WERI-Rb-1 (cell line): ENCODE measurements around the gene AGO4.

ENCODE experiments used
- DNase-seq: peaks from one replicate; pipeline ENCODE4 v3.0.0-alpha.2; 2020
- H3K27ac ChIP-seq: fragments of 250-450 bp; sonication (Bioruptor Pico); 2 replicates; pipeline ENCODE4 v1.5.1; 2020; ENCODE audit warnings: mild to moderate bottlenecking, moderate library complexity
- H3K27me3 ChIP-seq: fragments of 250-450 bp; sonication (Bioruptor Pico); 2 replicates; pipeline ENCODE4 v1.5.1; 2021; ENCODE audit warnings: mild to moderate bottlenecking, low read depth, moderate library complexity; ENCODE audit not compliant: insufficient read depth, severe bottlenecking
- H3K36me3 ChIP-seq: fragments of 250-450 bp; sonication (Bioruptor Pico); 2 replicates; pipeline ENCODE4 v1.5.1; 2020; ENCODE audit warnings: mild to moderate bottlenecking, moderate library complexity
- H3K4me3 ChIP-seq: 2 replicates; pipeline ENCODE4 v1.5.1; 2011; ENCODE audit warnings: low read depth, mild to moderate bottlenecking, control low read depth, low read length
- H3K9me3 ChIP-seq: fragments of 250-450 bp; sonication (Bioruptor Pico); 2 replicates; pipeline ENCODE4 v1.5.1; 2021; ENCODE audit warnings: mild to moderate bottlenecking, moderate library complexity; ENCODE audit not compliant: severe bottlenecking
- TF ChIP-seq, protein P1 (sequence below): IDR thresholded peaks from 2 replicates; pipeline ENCODE4 v1.5.1; 2011; ENCODE audit warnings: low read depth, mild to moderate bottlenecking, control low read depth, inconsistent platforms, low read length

The AGO4 gene

DNA sequence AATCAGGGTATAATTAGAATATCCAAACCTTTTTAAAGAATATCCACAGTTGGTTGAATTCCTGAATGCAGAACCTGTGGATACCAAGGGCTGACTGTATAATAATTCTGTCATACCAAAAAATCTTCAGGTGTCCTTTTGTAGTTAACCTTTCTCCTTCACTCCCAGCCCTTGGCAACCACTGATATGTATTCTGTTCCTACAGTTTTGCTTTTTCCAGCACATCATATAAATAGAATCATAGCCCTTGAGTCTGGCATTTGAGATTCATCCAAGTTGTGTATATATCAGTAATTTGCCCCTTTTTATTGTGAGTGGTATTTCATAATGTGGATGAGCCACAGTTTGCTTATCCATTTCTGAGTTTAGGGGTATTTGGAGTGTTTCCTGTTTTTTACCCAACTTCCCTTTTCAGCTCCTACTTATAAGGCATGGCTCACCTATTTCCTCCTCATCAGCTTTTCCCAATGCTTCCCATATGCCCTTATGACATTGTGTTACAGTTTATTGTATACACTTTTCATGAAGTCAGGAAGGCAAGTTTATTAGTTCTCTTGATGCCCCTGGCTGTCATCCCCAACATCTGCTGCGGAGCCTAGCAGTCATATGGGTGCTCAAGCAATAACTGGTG is 40.2 kb downstream of the AGO4 start:
- DNase-seq: no peak
- H3K9me3 ChIP-seq: no peaks in the 10 kb centered on the region
- H3K27ac ChIP-seq: no peak overlapping the region
- no peak overlapping the region for H3K4me3 ChIP-seq
- H3K27me3 ChIP-seq: no peaks in the 10 kb centered on the region
- peaks cover 39% of the 10 kb centered on the region for H3K36me3 ChIP-seq
- TF ChIP-seq, protein P1, sequence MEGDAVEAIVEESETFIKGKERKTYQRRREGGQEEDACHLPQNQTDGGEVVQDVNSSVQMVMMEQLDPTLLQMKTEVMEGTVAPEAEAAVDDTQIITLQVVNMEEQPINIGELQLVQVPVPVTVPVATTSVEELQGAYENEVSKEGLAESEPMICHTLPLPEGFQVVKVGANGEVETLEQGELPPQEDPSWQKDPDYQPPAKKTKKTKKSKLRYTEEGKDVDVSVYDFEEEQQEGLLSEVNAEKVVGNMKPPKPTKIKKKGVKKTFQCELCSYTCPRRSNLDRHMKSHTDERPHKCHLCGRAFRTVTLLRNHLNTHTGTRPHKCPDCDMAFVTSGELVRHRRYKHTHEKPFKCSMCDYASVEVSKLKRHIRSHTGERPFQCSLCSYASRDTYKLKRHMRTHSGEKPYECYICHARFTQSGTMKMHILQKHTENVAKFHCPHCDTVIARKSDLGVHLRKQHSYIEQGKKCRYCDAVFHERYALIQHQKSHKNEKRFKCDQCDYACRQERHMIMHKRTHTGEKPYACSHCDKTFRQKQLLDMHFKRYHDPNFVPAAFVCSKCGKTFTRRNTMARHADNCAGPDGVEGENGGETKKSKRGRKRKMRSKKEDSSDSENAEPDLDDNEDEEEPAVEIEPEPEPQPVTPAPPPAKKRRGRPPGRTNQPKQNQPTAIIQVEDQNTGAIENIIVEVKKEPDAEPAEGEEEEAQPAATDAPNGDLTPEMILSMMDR: no peak

DNA sequence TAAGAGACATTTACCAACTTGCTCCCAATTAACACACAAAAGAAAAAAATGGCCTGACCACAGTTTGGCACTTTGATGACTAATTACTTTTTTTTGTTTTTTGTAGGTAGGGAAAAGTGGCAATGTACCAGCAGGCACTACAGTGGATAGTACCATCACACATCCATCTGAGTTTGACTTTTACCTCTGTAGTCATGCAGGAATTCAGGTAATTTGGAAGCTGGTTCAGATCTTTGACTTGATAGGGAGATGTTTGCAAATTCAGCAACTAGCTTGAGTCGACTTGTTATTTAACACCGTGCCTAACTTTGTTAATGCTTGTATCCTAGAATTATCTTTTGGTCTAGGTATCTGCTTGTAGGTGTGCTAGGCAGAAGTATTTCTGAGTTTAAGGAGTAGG is 42.2 kb downstream of the AGO4 start:
- TF ChIP-seq, protein P1: no peak
- DNase-seq: no peak
- Histone ChIP-seq H3K9me3 (no peaks in the 10 kb centered on the region), H3K27ac (no peak overlapping the region), H3K4me3 (no peak overlapping the region), H3K27me3 (no peaks in the 10 kb centered on the region), H3K36me3 (peaks cover 49% of the 10 kb centered on the region)

DNA sequence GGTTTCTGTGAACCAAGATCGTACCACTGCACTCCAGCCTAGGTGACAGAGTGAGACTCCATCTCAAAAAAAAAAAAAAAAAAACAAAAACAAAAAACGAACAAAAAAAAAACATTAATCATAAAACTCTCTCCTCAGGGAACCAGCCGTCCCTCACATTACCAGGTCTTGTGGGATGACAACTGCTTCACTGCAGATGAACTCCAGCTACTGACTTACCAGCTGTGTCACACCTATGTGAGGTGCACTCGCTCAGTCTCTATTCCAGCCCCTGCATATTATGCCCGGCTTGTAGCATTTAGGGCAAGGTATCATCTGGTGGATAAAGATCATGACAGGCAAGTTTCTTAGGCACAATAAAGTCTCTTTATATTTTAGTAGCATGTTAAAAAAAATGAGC is 42.9 kb downstream of the AGO4 start:
- Histone ChIP-seq H3K4me3 (no peak overlapping the region), H3K9me3 (no peaks in the 10 kb centered on the region), H3K27me3 (no peaks in the 10 kb centered on the region), H3K36me3 (peaks cover 47% of the 10 kb centered on the region), H3K27ac (no peak overlapping the region)
- TF ChIP-seq, protein P1: no peak
- no peak for DNase-seq

DNA sequence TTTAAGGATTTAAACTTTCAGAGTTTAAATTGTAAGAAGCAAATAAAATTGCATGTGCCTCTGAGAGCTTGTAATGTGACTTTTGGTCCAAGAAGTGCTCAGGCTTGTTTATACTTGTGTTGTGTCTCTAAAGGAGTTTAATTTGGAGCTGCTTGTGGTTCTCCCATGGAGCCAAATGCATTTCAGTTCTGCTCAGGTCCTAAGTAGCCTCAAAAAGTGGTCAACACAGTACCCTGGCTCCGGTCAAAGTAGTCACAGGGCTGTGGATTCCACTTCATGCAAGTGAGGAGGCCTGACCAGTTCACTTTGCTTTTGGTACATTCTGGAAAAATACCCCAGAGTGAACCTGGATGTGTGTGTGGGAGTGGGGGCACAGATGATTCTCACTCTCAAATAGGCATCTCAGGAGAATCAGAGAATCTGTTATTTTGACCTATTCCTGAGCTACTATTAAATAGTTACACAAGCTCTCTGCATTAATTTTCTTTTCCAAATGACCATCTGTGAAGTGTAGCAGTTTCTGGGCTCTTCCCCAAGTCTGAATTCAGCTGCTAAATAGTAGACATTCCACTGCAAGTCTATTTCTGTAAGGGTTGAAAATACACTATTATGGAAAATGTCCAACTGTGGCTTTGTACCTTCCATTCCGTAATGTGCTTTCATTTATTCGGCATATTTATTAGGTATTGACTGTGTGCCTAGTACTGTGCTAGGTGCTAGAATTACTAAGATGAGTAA is 43.5 kb downstream of the AGO4 start:
- no peaks in the 10 kb centered on the region for H3K9me3 ChIP-seq
- TF ChIP-seq, protein P1: no peak
- H3K4me3 ChIP-seq: no peak overlapping the region
- H3K27ac ChIP-seq: no peak overlapping the region
- H3K27me3 ChIP-seq: no peaks in the 10 kb centered on the region
- DNase-seq: no peak
- H3K36me3 ChIP-seq: peaks cover 46% of the 10 kb centered on the region

DNA sequence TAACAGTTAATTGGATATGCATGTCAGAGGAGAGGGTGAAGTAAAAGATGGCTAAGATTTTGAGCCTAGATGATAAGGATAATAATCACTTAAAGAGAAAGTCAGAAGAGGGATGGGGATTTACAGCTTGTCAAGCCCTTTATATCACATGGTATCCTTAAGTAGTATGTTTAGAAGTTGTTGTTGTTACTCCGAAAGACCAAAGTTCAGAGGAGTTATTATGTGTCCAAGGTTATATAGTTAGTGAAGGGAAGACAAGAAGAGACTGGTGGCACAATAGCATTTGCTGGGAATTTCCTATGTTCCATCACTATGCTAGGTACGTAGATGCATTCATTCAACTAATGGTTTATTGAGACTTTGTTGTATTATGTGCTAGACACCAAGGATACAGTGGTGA is 44.4 kb downstream of the AGO4 start:
- peaks cover 47% of the 10 kb centered on the region for H3K36me3 ChIP-seq
- DNase-seq: no peak
- TF ChIP-seq, protein P1: no peak
- H3K27ac ChIP-seq: no peak overlapping the region
- H3K9me3 ChIP-seq: no peaks in the 10 kb centered on the region
- H3K4me3 ChIP-seq: no peak overlapping the region
- no peaks in the 10 kb centered on the region for H3K27me3 ChIP-seq
